HL-60/S4 (cell line): Measurements from ENCODE around the gene FGF8.

Experiments used
- in situ Hi-C: fragments of 300-500 bp; cut with MboI; formaldehyde crosslinking; loops from 2 replicates; pipeline ENCODE4 v1.14.3; 2022; ENCODE audit warnings: low sequenced_read_pairs

The FGF8 gene

DNA sequence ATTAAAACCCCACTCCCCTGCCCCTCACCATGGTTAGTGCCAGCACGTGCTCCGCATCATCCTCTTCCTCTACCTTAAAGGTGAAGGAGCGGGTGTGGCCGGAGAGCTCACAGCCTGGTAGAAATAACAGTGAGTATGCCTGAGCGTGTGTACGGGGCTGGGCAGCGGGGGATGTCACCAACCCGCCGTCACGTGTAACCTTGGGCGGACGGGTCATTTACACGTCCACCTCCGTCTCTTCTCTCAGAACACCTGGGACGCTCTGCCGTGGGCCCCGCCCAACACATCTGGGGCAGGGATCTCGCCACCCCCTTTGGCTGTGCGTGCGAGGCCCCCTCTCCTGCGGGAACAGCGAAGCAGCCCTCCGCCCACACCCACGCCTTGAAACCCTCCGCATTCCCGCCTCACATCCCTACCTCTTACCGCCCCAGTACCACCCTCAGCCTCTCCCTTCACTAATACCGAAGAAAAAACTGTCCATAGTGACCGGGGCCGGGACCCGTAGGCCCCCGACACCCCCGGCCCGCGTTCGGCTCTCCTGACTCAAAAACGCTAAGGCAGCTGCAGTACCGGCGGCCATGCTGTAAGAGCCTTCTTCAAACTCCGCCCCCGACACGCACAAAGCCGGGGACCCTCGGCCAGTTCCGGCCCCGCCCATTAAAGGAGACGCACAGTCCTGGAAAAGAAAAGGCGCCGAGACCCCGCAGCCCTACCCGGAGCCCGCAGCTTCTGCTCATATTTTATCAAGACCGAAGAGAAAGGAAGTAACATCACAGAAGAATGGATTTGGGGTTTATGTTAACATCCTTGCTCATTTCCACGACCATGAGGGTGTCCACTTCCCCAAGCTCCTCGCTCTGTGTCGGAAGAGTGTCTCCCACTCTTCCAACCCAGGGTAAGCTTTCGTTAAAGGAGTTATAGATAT, 7.2 kb upstream of the FGF8 start, which contains the start of gene NPM3:
Gene NPM3, minus strand, starts transcription at position 636 of the 925 bp plus-strand sequence. Its CDS starts 56 bp downstream, at position 580.
- in situ Hi-C loops = no loop called here

DNA sequence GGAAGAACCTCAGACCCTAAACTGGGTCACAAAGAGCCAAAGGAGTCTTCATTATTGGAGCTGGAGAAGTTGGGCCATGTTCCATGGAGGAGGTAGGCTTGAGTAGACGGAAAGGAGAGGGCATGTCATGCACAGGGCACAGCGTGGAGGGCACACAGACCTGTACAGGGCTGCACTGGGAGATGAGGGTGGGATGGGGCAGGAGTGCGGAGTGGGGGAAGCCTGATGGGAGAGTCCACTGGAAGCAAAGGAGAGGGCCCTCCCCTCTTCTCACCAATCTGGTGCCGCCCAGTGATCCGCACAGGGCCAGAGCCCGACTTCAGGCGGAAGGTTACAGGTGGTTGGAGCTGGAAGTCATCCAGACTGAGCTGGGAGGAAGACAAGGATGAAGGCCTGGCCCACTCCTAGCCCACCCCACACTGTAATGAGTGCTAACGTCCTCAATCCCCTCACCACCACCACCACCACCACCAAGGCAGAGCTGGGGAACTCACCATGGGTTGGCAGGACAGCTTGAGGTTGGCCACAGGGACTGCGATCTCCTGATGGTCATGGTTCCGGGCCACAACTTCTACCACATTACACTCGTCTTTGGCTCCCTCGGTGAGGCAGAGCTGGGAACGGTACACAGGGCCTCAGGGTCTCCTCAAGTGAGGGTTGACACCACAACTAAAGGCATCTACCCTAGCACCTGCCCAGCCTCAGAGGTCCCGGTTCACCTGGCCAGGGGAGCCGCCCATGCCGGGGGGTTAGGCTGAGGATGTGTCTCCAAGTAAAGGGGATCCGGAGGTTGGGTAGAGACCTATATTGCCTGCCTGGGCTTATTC, 6.3 kb upstream of the FGF8 start:
- in situ Hi-C loops = no loop called here

DNA sequence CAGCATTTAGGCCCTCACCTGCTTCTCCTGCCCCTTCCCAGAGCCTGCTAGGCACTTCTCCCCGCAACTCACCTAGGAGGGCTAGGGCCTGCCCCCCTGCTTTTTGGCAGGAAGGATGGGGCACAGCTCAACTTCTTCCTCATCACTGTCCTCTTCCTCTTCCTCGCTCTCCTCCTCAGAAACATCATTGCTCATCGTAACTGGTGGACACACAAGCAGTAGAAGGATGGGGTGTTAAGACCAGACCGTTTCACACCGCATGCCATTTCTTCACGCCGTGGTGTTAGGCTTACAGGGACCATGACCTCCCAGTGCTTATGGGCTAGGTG, 5.7 kb upstream of the FGF8 start:
- in situ Hi-C loops = no loop called here

DNA sequence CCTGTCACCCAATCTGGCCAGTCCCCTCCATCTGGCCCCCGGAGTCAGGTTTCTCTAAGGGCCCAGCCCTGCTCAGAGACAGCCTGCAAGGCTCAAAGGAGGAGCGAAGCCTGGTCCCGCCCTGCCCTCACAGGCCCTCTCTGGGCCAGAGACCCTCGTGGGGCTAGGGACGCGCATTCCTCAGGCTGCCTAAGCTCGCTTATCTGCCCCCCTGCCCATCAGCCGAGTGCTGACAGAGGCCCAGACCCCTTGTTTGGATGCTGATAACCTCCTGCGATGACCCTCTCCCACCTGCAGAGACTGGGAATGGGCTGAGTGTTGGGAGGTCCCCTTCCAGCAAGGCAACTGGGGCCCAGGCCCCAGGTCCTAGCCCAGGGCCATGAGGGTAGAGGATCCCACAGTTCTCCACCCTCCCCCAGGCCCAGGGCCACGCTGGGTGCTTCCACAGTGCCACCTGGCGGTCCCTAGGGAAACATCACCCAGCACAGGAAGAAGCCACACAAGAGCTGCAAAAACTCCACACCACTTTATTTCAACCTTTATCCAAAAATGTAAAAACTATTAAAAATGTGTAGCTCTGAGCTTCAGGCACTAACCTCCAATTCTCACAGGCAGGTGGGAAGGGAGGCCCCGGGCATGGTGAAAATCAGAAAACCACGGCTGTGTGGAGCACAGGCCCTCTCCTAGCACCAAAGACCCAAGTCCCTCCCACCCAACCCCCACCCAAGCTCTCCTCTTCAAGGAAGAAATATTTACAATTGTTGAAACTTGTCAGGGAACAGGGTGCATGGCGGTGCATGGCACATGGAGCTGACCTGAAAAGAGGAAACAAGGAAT, 5.1 kb upstream of the FGF8 start:
- in situ Hi-C loops = no loop called here

DNA sequence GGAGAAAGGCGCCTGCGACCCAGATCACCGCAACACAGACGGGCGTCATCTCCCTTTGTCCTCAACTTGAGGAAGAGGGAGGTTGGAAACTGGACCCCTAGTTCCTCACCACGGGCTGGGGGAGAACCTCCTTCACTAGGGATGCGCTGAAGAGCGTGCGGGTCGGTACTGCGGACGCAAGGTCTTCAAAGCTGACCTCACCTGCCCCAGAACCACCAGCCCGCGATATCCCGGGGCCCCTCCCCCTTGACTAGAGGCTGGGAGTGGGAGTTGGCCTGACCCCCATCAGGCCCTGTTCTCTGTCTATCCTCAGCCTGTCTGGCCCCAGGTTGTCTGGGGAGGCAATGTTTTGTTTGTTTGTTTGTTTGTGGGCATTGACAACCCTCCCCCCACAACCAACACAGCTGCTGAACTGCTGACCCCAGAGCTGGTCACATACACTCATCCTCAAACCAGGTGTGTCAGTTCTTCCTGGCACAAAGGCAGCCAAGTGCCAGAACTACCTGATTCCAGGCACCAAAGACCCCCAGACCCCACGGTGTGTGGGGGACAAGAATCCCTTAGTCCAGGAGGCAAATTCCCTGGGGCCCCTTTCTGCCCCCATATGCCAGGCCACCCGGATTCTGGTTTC, 4.4 kb upstream of the FGF8 start:
- in situ Hi-C loops = no loop called here

DNA sequence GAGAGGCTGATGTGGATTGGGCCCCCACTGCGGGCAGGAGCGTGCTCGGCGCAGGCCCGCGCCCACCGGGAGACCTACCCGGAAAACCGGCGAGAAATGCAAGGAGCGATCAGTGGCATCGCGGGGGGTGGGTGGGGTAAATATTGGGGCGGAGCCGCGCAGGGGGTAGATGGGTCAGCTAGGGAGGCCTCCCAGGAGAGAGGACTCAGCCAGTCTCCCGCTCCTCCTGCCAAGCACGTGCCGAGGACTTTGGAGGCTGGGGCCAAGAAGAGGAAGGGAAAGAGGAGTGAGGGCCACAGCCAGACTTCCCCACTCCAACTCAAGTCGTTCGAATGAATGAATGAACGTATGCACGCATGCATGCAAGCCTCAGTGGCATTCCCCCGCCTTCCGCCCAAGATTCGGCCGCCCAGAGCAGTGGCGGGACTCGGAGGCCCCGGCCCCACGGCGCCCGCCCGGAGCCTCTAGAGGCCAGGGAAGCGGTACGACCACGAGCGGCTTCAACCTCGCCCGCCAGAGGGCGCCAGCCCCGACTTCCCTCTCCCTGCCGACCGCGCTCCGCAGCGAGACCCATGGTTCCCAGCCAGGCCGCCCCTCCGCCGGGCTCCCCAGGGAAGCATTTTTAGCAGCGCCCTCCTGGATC, 3.8 kb upstream of the FGF8 start:
- in situ Hi-C loops = no loop called here

DNA sequence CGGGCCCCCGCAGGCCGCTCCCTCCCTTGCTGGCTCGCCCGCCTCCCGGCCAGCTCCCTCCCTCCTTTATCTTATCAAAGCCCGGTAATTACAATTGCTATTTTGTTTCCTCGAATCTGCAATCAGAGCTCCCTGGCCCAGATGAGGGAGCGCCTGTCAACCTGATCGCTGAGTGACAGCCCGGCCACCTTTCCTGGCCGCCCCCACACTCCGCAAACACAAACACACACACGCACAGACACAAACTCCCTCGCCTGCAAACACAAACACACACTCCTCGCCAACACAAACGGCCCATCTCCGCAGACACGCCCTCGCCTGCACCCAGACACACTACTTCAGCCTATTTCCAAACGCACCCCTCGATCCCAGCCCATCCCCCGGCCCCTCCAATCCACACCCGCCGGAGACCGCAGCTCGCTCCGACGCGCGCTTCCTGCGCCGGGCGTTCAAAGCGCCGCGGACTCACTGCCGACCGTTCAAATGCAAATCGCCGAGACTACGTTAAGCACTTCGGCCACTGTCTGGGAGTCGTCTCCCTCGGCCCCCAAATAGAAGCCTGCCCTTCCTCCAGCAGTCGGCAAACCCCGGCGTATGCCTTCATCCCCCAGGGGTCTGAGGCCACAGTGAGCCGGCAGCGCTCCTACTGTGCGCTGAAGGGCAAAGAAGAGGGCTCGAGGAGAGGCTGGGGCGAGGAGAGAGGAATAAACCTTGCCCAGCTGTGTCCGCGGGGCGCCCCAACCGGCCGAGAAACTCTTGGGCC, 3.0 kb upstream of the FGF8 start:
- in situ Hi-C loops = no loop called here

DNA sequence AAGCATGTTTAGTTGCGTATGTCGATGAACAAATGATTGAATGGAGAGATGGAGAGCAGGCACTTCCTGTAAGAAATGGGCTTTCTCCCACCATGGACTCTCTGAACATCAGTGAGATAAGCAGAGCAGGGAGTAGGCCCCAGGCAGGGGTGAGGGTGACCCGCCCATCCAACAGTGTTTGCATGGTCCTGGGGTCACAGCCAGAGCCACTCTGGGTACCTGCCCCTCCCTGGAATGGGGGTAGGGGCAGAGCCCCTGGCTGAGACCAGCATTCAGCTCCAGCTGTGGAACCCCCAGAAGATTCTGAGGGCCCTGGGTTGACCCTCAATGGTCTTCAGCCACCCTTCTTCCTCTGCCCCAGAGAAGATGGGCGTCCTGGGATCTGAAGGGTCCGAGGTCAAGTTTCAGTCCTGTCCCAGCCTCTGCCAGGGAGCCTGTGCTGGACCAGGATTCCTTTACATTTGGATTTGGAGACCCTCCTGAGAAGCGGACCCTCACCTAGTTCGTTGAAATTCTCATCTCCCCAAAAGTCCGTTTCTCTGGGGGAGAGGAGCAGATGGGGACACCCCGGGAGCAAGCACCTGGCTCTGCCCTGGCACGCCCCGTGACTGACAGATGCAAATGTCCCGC, 2.4 kb upstream of the FGF8 start:
- in situ Hi-C loops = no loop called here

DNA sequence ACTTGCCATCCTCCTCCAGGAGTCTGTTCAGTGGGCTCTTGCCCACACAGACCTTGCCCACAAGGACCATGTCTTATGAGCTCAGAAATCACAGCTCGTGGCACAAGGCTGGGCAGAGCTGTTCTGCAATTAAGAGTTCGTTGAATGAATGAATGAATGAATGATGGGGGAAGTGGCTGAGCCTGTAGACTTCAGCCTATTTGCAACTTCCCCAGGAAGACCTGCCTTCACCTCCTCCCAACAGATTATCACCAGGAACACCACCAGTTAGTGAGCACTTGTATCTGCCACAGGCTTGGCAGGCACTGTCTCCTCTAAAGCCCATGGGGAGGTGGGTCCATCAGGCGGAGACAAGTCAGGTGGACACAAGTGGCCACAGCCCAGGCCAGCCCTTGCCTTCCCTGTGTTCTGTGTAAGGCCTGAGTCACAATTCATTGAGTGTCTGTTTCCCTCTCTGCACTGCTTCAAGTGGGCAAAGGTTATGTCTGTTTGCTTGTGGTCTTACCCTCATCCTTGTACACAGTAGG, 1.8 kb upstream of the FGF8 start:
- in situ Hi-C loops = no loop called here

DNA sequence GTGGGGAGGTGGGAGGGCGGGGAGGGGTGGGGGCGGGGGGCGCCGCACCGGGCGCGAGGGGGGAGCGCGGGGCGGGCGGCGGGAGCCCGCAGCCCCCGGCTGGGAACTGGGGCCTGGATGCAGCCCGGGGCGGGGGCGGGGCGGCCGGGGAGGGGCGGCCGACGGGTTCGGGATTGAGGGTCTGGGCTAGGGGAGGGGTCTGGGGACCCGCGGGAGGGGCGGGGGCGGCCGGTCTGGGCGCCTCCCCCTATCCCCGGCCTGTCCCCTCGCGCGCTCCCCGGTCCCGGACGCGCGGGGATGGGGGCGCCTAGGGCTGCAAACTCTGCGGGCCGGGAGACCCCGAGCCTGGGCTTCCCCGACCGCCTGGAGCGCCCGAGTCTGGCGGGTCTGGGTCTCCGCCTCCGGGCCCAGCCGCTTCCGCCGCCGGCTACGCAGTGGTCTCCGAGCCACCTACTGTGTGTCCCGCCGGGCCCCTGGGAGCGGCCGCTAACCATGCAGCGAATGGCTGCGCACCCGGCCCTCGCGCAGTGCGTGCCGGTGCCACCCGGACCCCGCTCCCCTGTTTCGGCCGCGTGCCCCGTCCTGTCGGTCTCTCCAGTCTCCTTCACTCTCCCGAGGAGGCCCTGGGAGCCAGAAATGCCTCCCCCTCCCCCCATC, 375 bp upstream of the FGF8 start:
- in situ Hi-C loops = no loop called here

DNA sequence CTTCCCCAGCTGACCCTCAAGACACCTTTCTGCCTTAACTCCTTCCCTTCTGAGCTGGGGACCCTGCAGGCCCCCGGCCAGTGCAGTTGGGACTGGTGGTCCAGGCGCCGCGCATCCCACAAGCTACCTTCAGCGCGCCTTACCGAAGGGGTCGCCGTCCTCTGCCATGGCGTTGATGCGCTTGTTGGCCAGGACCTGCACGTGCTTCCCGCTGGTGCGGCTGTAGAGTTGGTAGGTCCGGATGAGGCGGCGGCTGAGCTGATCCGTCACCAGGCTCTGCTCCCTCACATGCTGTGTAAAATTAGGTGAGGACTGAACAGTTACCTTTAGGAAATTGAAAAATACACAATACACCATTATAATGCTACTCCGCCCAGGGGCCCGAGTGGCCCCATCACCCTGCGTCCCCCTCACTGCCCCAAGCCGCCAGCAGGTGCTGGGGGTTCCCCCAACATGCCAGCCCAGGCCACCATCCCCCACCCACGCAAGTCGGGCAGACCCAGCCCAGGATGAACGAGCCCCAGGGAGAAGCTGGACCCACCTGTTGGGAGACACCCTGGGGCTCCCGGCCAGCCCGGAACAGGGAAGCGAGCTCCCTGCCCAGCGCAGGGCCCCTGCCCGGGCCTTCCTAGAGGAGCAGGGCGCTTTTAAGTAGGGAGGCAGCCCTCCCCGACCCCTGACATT, 1.2 kb downstream of the FGF8 start:
- in situ Hi-C loops = no loop called here

DNA sequence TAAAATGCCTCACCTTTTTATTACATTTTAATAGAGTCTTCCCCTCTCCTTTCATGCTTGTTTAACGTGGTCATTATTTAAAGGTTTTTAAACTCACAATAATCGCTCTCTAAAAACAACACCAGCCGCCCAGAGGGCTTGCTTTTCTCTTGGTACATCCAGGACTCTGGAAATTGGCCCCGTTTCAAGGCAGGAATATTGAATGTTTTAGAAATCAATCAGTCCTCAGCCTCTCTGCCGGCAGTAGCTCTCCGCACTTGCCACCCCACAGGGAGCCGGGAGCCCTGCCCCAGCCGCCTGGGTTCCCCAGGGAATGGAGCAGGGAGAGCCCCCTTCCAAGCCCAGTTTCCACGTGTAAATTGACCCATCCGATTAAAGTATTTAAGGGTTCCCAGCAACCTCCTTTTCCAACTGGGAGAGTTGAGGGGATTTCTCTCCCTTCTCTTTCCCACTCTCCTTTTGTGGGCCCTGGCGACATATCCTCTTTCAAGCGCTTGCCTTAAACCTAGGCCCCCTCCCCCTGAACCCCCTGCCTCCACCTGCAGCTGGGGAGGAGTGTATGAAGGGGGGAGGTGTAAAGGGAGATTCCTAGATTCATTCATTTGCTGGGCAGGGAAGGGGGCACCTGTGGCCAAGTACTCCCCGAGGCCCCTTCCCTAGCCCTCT, 1.9 kb downstream of the FGF8 start:
- in situ Hi-C loops = no loop called here

DNA sequence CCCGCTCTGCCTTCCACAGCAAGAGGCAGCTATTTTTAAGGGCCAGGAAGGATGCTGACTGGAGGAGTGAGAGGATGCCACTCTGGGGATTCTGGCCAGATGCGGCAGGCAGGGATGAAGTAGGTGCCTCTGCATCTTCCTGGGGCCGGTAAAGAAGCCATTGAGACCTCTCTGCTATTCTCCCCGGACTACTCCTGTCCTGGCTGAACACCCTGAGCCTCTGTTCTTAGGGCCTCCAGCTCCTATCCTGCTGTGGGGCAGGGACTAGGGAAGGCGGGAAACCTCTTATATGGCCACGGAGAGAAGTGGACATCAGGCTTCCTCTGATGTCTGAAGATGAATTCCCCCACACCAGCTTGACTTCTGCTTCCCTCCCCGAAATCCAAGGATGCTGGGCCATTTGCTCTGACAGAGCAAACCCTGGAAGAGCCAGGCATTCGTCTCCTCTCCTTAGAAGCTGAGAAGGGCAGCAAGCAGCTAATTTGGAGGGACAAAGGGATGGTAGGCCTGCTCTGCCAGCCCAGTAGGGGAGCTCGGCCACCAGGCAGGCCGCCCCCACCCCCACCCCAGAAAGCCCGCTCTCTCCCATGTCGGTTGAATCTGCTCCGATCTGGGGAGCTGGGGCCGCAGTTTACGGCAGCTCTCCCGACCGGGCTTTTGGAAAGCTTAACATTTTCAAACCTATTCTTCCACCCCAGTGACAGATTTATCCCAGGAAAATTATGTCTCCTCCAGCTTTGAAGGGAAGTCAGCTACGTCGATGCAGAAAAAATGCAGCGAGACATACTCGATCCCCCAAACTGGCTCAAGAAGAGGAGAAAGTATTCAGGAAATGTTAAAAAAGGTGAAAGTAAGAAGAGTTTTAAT, 2.8 kb downstream of the FGF8 start:
- in situ Hi-C loops = no loop called here

DNA sequence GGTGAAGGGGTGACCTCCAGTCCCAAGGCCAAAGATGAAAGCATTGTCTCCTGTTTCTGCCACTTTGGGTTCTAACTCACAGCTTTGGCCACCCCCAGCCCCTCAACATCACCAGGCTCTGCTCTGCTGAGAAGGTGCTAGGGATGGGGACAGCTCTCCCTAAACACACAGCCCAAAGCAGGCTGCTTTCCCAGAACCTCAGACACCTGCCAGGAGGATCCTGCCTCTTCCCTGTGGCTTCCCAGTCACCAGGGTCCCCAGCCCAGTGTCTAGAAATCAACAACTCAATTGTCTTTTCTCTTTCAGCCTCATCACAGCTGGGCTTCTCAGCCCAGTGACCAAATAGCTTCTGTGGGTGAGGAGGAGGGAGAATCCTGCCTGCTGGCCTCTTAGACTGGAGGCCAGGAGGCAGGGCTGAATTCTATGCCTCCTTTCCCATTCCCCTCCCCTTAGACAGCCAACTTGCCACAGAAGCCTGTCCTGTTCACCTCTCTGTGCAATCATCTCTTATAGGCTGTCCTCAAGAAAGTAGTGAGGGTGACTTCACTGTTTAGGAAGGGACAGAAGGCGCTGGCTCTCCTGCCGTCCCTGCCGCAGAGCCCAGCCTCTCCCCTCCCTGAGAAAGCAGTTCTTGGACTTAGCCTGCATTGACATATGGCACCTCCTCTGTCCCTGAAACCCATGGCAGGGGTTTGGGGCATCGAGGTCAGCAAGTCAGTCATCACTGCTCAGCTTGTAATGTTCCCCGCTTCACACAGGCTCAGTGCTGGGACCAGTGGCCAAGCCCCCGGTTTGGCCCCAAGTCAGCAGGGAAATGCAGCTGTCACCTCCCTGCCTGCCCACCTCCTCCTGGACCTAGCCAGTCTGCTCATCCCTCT, 3.7 kb downstream of the FGF8 start:
- in situ Hi-C loops = no loop called here

DNA sequence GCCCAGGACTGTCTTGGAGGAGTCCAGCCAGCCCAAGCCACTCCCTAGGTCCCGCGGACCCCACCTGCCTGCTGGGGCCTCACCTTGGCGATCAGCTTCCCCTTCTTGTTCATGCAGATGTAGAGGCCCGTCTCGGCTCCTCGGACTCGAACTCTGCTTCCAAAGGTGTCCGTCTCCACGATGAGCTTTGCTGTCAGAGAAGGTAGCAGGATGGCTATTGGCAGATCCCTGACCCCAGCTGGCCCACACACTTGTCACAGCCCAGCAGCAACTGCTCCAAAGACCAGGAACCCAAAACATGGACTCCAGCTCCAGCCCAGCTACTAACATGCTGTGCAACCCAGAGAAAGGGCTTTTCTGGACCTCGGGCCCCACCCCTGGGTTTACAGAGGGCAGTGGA, 4.5 kb downstream of the FGF8 start:
- in situ Hi-C loops = no loop called here
